Stimulated activated naive CD4-positive, alpha-beta T cell (primary cell): Measurements from ENCODE around the gene TRIM17.

ENCODE experiments used
- DNase-seq, 6 experiments: peaks; one replicate each; lab custom pipeline; 2025; lab: John Stamatoyannopoulos, UW

Gene TRIM17

GRCh38 chr1:228367798-228368791, 48.6 kb downstream of the TRIM17 start:
- no peak for DNase-seq

- DNase-seq = no peak
Observed at GRCh38 chr1:228366866-228367741, 49.6 kb downstream of the TRIM17 start.

- no peak for DNase-seq
Observed at GRCh38 chr1:228366062-228366865, 50.4 kb downstream of the TRIM17 start.

- DNase-seq = no peak
Observed at GRCh38 chr1:228365271-228366061, 51.2 kb downstream of the TRIM17 start.

- no peak for DNase-seq
Observed at GRCh38 chr1:228364706-228365213, 51.9 kb downstream of the TRIM17 start.

GRCh38 chr1:228364068-228364705, 52.5 kb downstream of the TRIM17 start:
- DNase-seq = no peak

GRCh38 chr1:228363686-228364067, 53.0 kb downstream of the TRIM17 start:
- no peak for DNase-seq

GRCh38 chr1:228362884-228363450, 53.7 kb downstream of the TRIM17 start:
- DNase-seq = no peak

GRCh38 chr1:228362141-228362883, 54.3 kb downstream of the TRIM17 start:
- DNase-seq = no peak

- DNase-seq = no peak
Observed at GRCh38 chr1:228361314-228362140, 55.1 kb downstream of the TRIM17 start.

GRCh38 chr1:228360533-228361313, 55.9 kb downstream of the TRIM17 start:
- DNase-seq = no peak

- DNase-seq = no peak
Observed at GRCh38 chr1:228359613-228360532, 56.8 kb downstream of the TRIM17 start.

- DNase-seq = no peak
Observed at GRCh38 chr1:228358764-228359612, 57.7 kb downstream of the TRIM17 start.

GRCh38 chr1:228358039-228358763, 58.5 kb downstream of the TRIM17 start:
- no peak for DNase-seq
